HG02938 (cell line): ENCODE measurements around the gene PEX11B.

Source experiments
- ATAC-seq: cut with Tn5 transposase; IDR thresholded peaks from one replicate; pipeline ENCODE4 v1.9.1; 2021; ENCODE audit warnings: mild to moderate bottlenecking, moderate library complexity; ENCODE audit not compliant: unreplicated experiment

PEX11B gene

GRCh38 chr1:145918144-145918991, at the start of gene PEX11B:
Gene PEX11B (minus strand): TSS chr1:145918717. CDS start chr1:145918688, 29 bp downstream.
- peak; percentile 70 for ATAC-seq

- no peak for ATAC-seq
Measured at GRCh38 chr1:145967288-145967687, 48.8 kb upstream of the PEX11B start.

GRCh38 chr1:145965119-145965744, 46.7 kb upstream of the PEX11B start:
- ATAC-seq: no peak

GRCh38 chr1:145964328-145965118, 46.0 kb upstream of the PEX11B start, which contains the start of the genes ANKRD34A and POLR3GL:
Gene ANKRD34A (minus strand): TSS chr1:145964575. CDS start chr1:145961759, 2,816 bp downstream.
Gene POLR3GL (plus strand): TSS chr1:145964690. CDS start chr1:145974866, 10,176 bp downstream.
- ATAC-seq: peak; percentile 87

- no peak for ATAC-seq
Measured at GRCh38 chr1:145963265-145964019, 44.9 kb upstream of the PEX11B start.

- ATAC-seq: no peak
Measured at GRCh38 chr1:145962157-145963102, 43.9 kb upstream of the PEX11B start.

- no peak for ATAC-seq
Measured at GRCh38 chr1:145961425-145962156, 43.1 kb upstream of the PEX11B start.

GRCh38 chr1:145961109-145961424, 42.5 kb upstream of the PEX11B start:
- no peak for ATAC-seq

GRCh38 chr1:145960468-145961108, 42.1 kb upstream of the PEX11B start:
- ATAC-seq: no peak

GRCh38 chr1:145959957-145960467, 41.5 kb upstream of the PEX11B start:
- ATAC-seq: no peak

GRCh38 chr1:145959333-145959732, 40.8 kb upstream of the PEX11B start:
- ATAC-seq: no peak

GRCh38 chr1:145958734-145959133, 40.2 kb upstream of the PEX11B start:
- ATAC-seq: no peak

GRCh38 chr1:145957443-145958319, 39.2 kb upstream of the PEX11B start, which contains the start of gene LIX1L:
Gene LIX1L (minus strand): TSS chr1:145958017. CDS start chr1:145957927, 90 bp downstream.
- peak; percentile 84 for ATAC-seq

GRCh38 chr1:145956781-145957442, 38.4 kb upstream of the PEX11B start:
- no peak for ATAC-seq

GRCh38 chr1:145956361-145956760, 37.8 kb upstream of the PEX11B start:
- ATAC-seq: no peak

GRCh38 chr1:145955436-145955835, 36.9 kb upstream of the PEX11B start:
- ATAC-seq: no peak

- no peak for ATAC-seq
Measured at GRCh38 chr1:145953861-145954260, 35.3 kb upstream of the PEX11B start.
